ENCODE measurements around the gene SERPINB6.
"Not testable (repeated sequence)": the region's sequence is repeated elsewhere in the genome, so short reads cannot be mapped to it uniquely, and the experiment has no call there.

The SERPINB6 gene

GRCh38 chr6:2939315-2940009 lies 31.9 kb downstream of the SERPINB6 start:
- peak overlapping the region; percentile 81 for H3K27ac Mint-ChIP-seq
- peaks cover 4 to 7% of the 10 kb centered on the region in 2 donors for H3K36me3 Mint-ChIP-seq
- no peaks in the 10 kb centered on the region for H3K27me3 Mint-ChIP-seq
- ATAC-seq (replicated peaks) (no peak), DNase-seq (no peak)
- H3K4me1 Mint-ChIP-seq, result peaks cover 31 to 50% of the 10 kb centered on the region in 2 donors
- peaks cover 0 to 4% of the 10 kb centered on the region in 2 donors for H3K9me3 Mint-ChIP-seq
- H3K4me3 Mint-ChIP-seq, result no peak overlapping the region

- H3K36me3 Mint-ChIP-seq, result peaks cover 4 to 7% of the 10 kb centered on the region in 2 donors
- no peak overlapping the region for H3K4me3 Mint-ChIP-seq
Measured at GRCh38 chr6:2938632-2939083, 32.7 kb downstream of the SERPINB6 start.

DNA sequence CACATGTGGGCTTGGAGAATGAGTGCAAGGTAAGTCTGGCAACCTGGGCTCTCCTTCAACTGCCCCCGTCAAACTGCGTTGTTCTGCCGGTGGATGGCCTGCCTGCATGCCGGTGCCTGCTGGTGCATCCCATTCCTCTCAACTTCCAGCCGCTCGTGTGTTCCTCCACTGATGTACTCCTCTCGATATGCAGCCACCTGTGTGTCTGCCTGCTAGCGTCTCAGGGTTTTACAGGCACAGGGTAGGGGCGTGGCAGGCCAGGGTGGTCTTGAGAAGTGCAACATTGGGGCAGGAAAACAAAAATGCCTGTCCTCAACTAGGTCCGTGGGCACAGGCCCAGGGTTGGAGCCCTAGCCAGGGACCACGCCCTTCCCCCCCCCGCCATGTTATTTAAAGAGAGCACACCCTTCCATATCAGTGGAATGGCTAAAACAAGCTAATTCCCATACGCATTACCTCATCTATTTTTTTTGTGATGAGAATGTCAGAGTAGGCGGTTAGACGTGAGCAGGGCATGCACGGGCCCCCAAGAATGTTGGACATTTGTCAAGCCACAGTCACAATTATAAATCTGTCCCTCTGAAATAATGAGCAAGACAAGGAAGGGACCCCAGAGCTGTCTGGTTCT lies 33.2 kb downstream of the SERPINB6 start:
- no peak for DNase-seq
- no peak for ATAC-seq (replicated peaks)
- H3K4me3 Mint-ChIP-seq, result no peak overlapping the region
- H3K9me3 Mint-ChIP-seq, result peaks cover 0 to 4% of the 10 kb centered on the region in 2 donors
- no peaks in the 10 kb centered on the region for H3K27me3 Mint-ChIP-seq
- peaks cover 25 to 41% of the 10 kb centered on the region in 2 donors for H3K4me1 Mint-ChIP-seq
- no peak overlapping the region for H3K27ac Mint-ChIP-seq
- peaks cover 4 to 7% of the 10 kb centered on the region in 2 donors for H3K36me3 Mint-ChIP-seq

More at GRCh38 chr6:2938632-2939083, 32.7 kb downstream of the SERPINB6 start:
- Mint-ChIP-seq H3K4me1 (peaks cover 30 to 46% of the 10 kb centered on the region in 2 donors), H3K27ac (no peak overlapping the region), H3K9me3 (peaks cover 0 to 4% of the 10 kb centered on the region in 2 donors), H3K27me3 (no peaks in the 10 kb centered on the region)
- DNase-seq (no peak), ATAC-seq (replicated peaks) (no peak)

DNA sequence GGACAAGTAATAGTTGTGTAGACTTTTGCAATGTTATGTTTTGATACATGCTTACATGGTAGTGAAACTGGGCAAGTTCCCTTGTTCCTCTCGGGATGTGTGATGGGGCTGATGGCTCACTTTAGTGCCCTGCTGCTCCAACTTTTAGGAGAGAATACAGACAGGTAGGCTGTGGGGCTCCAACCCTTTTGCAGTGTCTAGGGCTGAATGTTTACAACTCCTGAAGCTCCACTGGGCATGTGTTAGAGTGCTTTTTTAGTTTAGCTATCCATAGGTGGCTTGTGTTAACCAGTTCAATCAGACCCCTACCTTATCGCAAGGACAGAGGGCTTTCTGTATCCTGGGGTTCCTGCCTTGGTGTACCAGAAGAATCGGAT lies 33.8 kb downstream of the SERPINB6 start:
- no peak for DNase-seq
- no peak for ATAC-seq (replicated peaks)
- peaks cover 0 to 4% of the 10 kb centered on the region in 2 donors for H3K9me3 Mint-ChIP-seq
- H3K27me3 Mint-ChIP-seq, result no peaks in the 10 kb centered on the region
- peaks cover 2 to 7% of the 10 kb centered on the region in 2 donors for H3K36me3 Mint-ChIP-seq
- H3K27ac Mint-ChIP-seq, result no peak overlapping the region
- no peak overlapping the region for H3K4me3 Mint-ChIP-seq
- H3K4me1 Mint-ChIP-seq, result peaks cover 20 to 36% of the 10 kb centered on the region in 2 donors

GRCh38 chr6:2935566-2936291 lies 35.6 kb downstream of the SERPINB6 start:
- H3K27me3 Mint-ChIP-seq, result no peaks in the 10 kb centered on the region
- H3K9me3 Mint-ChIP-seq, result peaks cover 0 to 2% of the 10 kb centered on the region in 2 donors
- no peak for ATAC-seq (replicated peaks)
- no peak for DNase-seq
- H3K4me1 Mint-ChIP-seq, result peaks cover 24 to 33% of the 10 kb centered on the region in 2 donors
- no peak overlapping the region for H3K27ac Mint-ChIP-seq
- H3K4me3 Mint-ChIP-seq, result no peak overlapping the region
- peaks cover 0 to 4% of the 10 kb centered on the region in 2 donors for H3K36me3 Mint-ChIP-seq

- peaks cover 0 to 4% of the 10 kb centered on the region in 2 donors for H3K36me3 Mint-ChIP-seq
- no peak overlapping the region for H3K4me3 Mint-ChIP-seq
- no peak for DNase-seq
- peaks cover 0 to 4% of the 10 kb centered on the region in 2 donors for H3K9me3 Mint-ChIP-seq
- H3K4me1 Mint-ChIP-seq, result peaks cover 19 to 33% of the 10 kb centered on the region in 2 donors
- ATAC-seq (replicated peaks), result no peak
- H3K27ac Mint-ChIP-seq, result no peak overlapping the region
- H3K27me3 Mint-ChIP-seq, result no peaks in the 10 kb centered on the region
Measured at GRCh38 chr6:2934057-2934456, 37.3 kb downstream of the SERPINB6 start.

- H3K4me1 Mint-ChIP-seq, result peaks cover 15 to 23% of the 10 kb centered on the region in 2 donors
- not testable (repeated sequence) for DNase-seq; H3K4me3 Mint-ChIP-seq; H3K27ac Mint-ChIP-seq; ATAC-seq (replicated peaks); H3K27me3 Mint-ChIP-seq; H3K36me3 Mint-ChIP-seq; H3K9me3 Mint-ChIP-seq
Measured at GRCh38 chr6:2932911-2933310, 38.5 kb downstream of the SERPINB6 start.

DNA sequence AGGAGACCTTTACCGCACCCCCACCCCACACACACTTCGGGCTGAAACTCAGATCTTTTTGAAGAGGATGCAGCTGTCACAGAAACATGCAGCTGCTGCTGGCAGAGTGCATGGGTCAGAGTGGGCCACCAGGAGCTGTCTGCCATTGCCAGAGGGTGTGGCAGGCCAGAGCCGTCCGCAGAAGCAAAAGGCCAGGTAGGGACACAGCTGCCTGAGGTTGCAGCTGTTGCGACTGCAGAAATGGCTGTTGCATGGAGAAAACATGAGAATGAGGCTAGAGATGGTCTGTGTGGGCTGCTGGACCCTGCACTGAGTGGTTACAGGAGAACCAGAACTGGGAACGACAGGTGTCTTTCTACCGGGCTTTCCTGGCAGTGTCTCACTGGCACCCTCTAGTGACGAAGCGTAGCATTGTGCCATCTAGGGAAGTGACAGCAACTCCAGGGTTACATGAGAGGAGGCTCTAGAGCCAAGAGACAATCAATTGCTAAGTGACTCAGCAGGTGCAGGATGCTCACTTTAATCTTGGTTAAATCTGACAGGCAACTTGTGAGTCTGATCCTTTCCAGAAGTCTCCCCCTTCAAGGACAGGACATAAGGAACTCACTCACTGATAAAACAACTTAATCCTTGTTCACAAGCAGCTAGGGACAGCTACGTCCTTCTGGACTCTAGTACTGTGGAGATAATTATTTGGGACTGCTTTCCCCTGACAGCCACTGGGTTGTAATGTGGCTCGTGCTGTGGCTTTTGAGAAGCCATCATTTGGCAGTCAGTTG lies 39.2 kb downstream of the SERPINB6 start:
- Mint-ChIP-seq H3K27ac (no peak overlapping the region), H3K36me3 (peaks cover 4 to 6% of the 10 kb centered on the region in 2 donors), H3K4me1 (peaks cover 15 to 17% of the 10 kb centered on the region in 2 donors), H3K4me3 (peak overlapping the region; percentile 74 to 78), H3K27me3 (no peaks in the 10 kb centered on the region), H3K9me3 (peaks cover 0 to 8% of the 10 kb centered on the region in 2 donors)
- DNase-seq (peak; percentile 81), ATAC-seq (replicated peaks) (peak; percentile 94 to 95)

DNA sequence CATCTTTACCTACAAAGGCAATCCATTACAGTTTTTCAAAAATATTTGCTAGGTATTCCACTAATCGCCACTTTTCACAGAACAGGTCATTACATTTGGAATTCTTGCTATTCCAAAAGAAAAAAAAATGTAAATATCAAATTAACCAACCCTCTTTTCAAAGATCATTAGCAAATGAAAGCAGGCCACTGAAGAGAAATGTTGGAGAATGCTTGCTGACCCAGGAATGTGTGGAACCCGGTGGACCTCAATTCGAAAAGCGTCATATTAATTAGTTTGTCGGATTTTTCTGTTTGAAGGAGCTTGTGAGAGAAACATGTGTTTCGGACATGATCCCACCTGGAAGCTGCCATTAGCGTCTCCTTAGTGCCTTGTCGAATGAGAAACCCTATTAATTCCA lies 40.3 kb downstream of the SERPINB6 start:
- DNase-seq (no peak), ATAC-seq (replicated peaks) (no peak)
- H3K36me3 Mint-ChIP-seq, result peaks cover under 1 to 6% of the 10 kb centered on the region in 2 donors
- no peak overlapping the region for H3K4me3 Mint-ChIP-seq
- no peak overlapping the region for H3K27ac Mint-ChIP-seq
- H3K27me3 Mint-ChIP-seq, result no peaks in the 10 kb centered on the region
- peaks cover 11 to 12% of the 10 kb centered on the region in 2 donors for H3K4me1 Mint-ChIP-seq
- H3K9me3 Mint-ChIP-seq, result peaks cover 0 to 6% of the 10 kb centered on the region in 2 donors

- H3K4me1 Mint-ChIP-seq, result peaks cover 11 to 12% of the 10 kb centered on the region in 2 donors
- H3K36me3 Mint-ChIP-seq; H3K4me3 Mint-ChIP-seq; H3K9me3 Mint-ChIP-seq; H3K27ac Mint-ChIP-seq; H3K27me3 Mint-ChIP-seq; DNase-seq; ATAC-seq (replicated peaks): not testable (repeated sequence)
Measured at GRCh38 chr6:2927931-2928330, 43.4 kb downstream of the SERPINB6 start.

- not testable (repeated sequence) for H3K4me3 Mint-ChIP-seq; H3K27ac Mint-ChIP-seq; ATAC-seq (replicated peaks); H3K9me3 Mint-ChIP-seq; H3K27me3 Mint-ChIP-seq; DNase-seq; H3K4me1 Mint-ChIP-seq; H3K36me3 Mint-ChIP-seq
Measured at GRCh38 chr6:2925842-2926747, 45.3 kb downstream of the SERPINB6 start.

- H3K27me3 Mint-ChIP-seq, result no peaks in the 10 kb centered on the region
- peaks cover 17 to 27% of the 10 kb centered on the region in 2 donors for H3K4me1 Mint-ChIP-seq
- no peak for DNase-seq
- H3K27ac Mint-ChIP-seq, result no peak overlapping the region
- H3K4me3 Mint-ChIP-seq, result no peak overlapping the region
- no peak for ATAC-seq (replicated peaks)
- peaks cover 3 to 4% of the 10 kb centered on the region in 2 donors for H3K36me3 Mint-ChIP-seq
- peaks cover 3% of the 10 kb centered on the region in 2 donors for H3K9me3 Mint-ChIP-seq
Measured at GRCh38 chr6:2921520-2922115, 49.7 kb downstream of the SERPINB6 start.

GRCh38 chr6:2920671-2921112 lies 50.7 kb downstream of the SERPINB6 start:
- peaks cover 3 to 4% of the 10 kb centered on the region in 2 donors for H3K36me3 Mint-ChIP-seq
- DNase-seq, result no peak
- H3K27me3 Mint-ChIP-seq, result no peaks in the 10 kb centered on the region
- H3K4me3 Mint-ChIP-seq, result peak overlapping the region in 1 of 2 donors; percentile 11
- H3K4me1 Mint-ChIP-seq, result peaks cover 17 to 27% of the 10 kb centered on the region in 2 donors
- no peak for ATAC-seq (replicated peaks)
- peaks cover 3% of the 10 kb centered on the region in 2 donors for H3K9me3 Mint-ChIP-seq
- H3K27ac Mint-ChIP-seq, result no peak overlapping the region

All from stimulated activated naive B cell treated with anti-CD40 and anti-IgM and Interleukin-4, amounts not matched to agents 10 μg/mL and 1 μg/mL and 100 μg/mL, for 72 hours (primary cell).